SU-DHL-6 (cell line): ENCODE data around the gene ASPHD1.
"Not testable (repeated sequence)": the region's sequence is repeated elsewhere in the genome, so short reads cannot be mapped to it uniquely, and the experiment has no call there.

Experiments used
- H2AFZ ChIP-seq: fragments of 200-600 bp; sonication (generic); 2 replicates; pipeline ENCODE4 v1.6.1; 2014; ENCODE audit warnings: low read depth, mild to moderate bottlenecking, moderate library complexity, mixed read lengths, antibody characterized with exemption, low read length; ENCODE audit not compliant: severe bottlenecking
- H3F3A ChIP-seq: fragments of 200-600 bp; shearing (Covaris generic); 2 replicates; pipeline ENCODE4 v1.6.0; 2016; ENCODE audit warnings: antibody characterized with exemption, mild to moderate bottlenecking; ENCODE audit not compliant: insufficient read depth
- H3K27ac ChIP-seq: fragments of 200-600 bp; sonication (generic); 2 replicates; pipeline ENCODE4 v1.5.1; 2016; ENCODE audit warnings: low read depth, mild to moderate bottlenecking, low read length, moderate library complexity, mixed read lengths
- H3K27me3 ChIP-seq: fragments of 200-600 bp; sonication (generic), shearing (Covaris generic); 2 replicates; pipeline ENCODE4 v1.6.0; 2014; ENCODE audit warnings: mild to moderate bottlenecking, low read length
- H3K36me3 ChIP-seq: fragments of 200-600 bp; sonication (generic); 2 replicates; pipeline ENCODE4 v1.6.1; 2014; ENCODE audit warnings: mild to moderate bottlenecking, low read length, mixed read lengths
- H3K4me2 ChIP-seq: fragments of 300-600, 200-600 bp; shearing (Covaris generic), sonication (generic); 2 replicates; pipeline ENCODE4 v1.6.0; 2014; ENCODE audit warnings: low read length, low read depth, mild to moderate bottlenecking; ENCODE audit not compliant: poor library complexity, severe bottlenecking
- H3K4me3 ChIP-seq: fragments of 200-600 bp; sonication (generic); 2 replicates; pipeline ENCODE4 v1.5.1; 2014; ENCODE audit warnings: antibody characterized with exemption, low read length, mild to moderate bottlenecking, mixed read lengths; ENCODE audit not compliant: insufficient read depth, poor library complexity, severe bottlenecking
- H3K79me2 ChIP-seq: fragments of 200-600 bp; sonication (generic); 2 replicates; pipeline ENCODE4 v1.6.1; 2014; ENCODE audit warnings: mild to moderate bottlenecking, low read length, moderate library complexity; ENCODE audit not compliant: insufficient read depth
- H3K9ac ChIP-seq: fragments of 200-600 bp; sonication (generic); 2 replicates; pipeline ENCODE4 v1.7.0; 2014; ENCODE audit warnings: mild to moderate bottlenecking, low read length
- H3K9me2 ChIP-seq: fragments of 200-600 bp; sonication (generic); replicated peaks from 2 replicates; pipeline ENCODE4 v1.6.1; 2014; ENCODE audit warnings: low read length; ENCODE audit not compliant: insufficient read depth
- H3K9me3 ChIP-seq: fragments of 200-600 bp; sonication (generic); 2 replicates; pipeline ENCODE4 v1.6.1; 2014; ENCODE audit warnings: low read length, mixed read lengths; ENCODE audit not compliant: insufficient read depth
- H4K20me1 ChIP-seq: fragments of 200-600 bp; sonication (generic); 2 replicates; pipeline ENCODE4 v1.6.1; 2014; ENCODE audit warnings: low read depth, mild to moderate bottlenecking, antibody characterized with exemption, low read length, moderate library complexity, mixed read lengths
- CTCF ChIP-seq: fragments of 200-600 bp; sonication (generic); IDR thresholded peaks from one replicate; pipeline ENCODE4 v1.5.1; 2017; ENCODE audit warnings: antibody characterized with exemption, mild to moderate bottlenecking, low read length, moderate library complexity; ENCODE audit not compliant: insufficient read depth, poor library complexity, severe bottlenecking
- EZH2phosphoT487 ChIP-seq: fragments of 200-600 bp; sonication (generic), shearing (Covaris generic); conservative IDR thresholded peaks from 2 replicates; pipeline ENCODE4 v1.6.1; 2018; ENCODE audit warnings: mild to moderate bottlenecking, antibody characterized with exemption, low read length, moderate library complexity, mixed read lengths

The ASPHD1 gene

DNA sequence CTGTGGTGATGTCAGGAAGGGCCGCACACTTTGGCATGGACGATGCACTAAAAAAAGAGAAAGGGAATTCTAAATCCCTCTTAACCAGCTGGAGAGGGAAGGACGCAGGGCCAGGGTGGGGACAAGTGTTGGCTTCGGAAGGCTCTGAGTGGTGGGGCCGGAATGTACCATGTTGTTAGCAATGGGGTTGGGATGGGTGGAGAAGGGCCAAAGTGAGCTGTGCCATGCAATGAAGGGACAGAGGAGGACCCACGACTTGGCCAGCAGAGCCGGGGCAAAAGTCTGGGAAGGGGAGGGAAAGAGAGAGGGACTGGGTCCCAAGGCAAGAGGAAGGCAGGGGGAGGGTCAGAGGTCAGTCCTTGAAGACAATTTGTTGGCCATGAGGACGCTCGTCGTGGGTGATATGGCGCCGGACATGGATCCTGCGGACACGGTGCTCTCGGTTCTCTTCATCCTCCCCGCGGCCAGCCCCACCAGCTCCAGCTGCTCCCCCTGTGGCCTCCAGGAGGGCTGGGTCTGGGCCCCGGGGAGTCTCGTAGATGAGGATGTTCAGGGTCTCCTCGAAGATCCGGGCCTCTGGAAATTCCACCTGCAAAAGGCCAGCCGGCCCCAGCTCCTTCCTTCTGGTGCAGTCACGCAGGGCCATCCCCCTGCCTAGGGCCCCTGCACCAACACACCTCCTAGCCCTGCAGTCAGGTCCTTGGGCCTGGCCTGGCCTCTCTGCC, 6.4 kb downstream of the ASPHD1 start:
- H3K27me3 ChIP-seq: no peaks in the 10 kb centered on the region
- no peaks in the 10 kb centered on the region for H3K79me2 ChIP-seq
- TF ChIP-seq CTCF: no peak
- no peak for TF ChIP-seq EZH2phosphoT487
- H3K4me3 ChIP-seq: no peak overlapping the region
- no peaks in the 10 kb centered on the region for H3K36me3 ChIP-seq
- H4K20me1 ChIP-seq: no peaks in the 10 kb centered on the region
- H3F3A ChIP-seq: no peaks in the 10 kb centered on the region
- no peak overlapping the region for H3K9ac ChIP-seq
- no peak overlapping the region for H3K27ac ChIP-seq
- no peak overlapping the region for H3K4me2 ChIP-seq
- H3K9me3 ChIP-seq: no peaks in the 10 kb centered on the region
- no peak overlapping the region for H2AFZ ChIP-seq
- no peaks in the 10 kb centered on the region for H3K9me2 ChIP-seq

DNA sequence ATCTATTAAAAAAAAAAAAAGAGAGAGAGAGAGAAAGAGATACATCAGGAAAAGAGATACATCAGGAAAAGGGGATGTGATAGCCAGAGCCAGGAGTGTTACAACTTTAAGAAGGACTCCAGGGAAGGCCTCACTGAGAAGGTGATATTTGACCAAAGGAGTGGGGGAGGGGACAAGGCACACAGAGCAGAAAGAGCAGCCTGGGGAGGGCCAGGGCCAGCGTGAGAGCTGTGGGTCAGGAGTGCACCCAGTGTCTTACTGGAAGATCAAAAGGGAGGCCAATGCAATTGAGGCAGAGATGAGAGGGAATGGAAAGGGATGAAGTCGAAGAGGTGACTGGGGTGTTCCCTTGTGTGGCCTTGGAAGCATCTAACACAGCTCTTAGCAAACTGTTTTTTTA, 7.7 kb downstream of the ASPHD1 start:
- Histone ChIP-seq H3K9ac (no peak overlapping the region), H3F3A (no peaks in the 10 kb centered on the region), H3K27ac (no peak overlapping the region), H4K20me1 (no peaks in the 10 kb centered on the region), H3K79me2 (no peaks in the 10 kb centered on the region), H3K9me2 (no peaks in the 10 kb centered on the region), H3K27me3 (no peaks in the 10 kb centered on the region), H2AFZ (no peak overlapping the region), H3K9me3 (no peaks in the 10 kb centered on the region), H3K36me3 (no peaks in the 10 kb centered on the region), H3K4me3 (no peak overlapping the region), H3K4me2 (no peak overlapping the region)
- TF ChIP-seq CTCF (no peak), EZH2phosphoT487 (no peak)

- H3K4me2 ChIP-seq: no peak overlapping the region
- H3K36me3 ChIP-seq: no peaks in the 10 kb centered on the region
- H3K27me3 ChIP-seq: no peaks in the 10 kb centered on the region
- no peak overlapping the region for H2AFZ ChIP-seq
- H3K4me3 ChIP-seq: no peak overlapping the region
- TF ChIP-seq EZH2phosphoT487: no peak
- H3K9ac ChIP-seq: no peak overlapping the region
- H3F3A ChIP-seq: no peaks in the 10 kb centered on the region
- H4K20me1 ChIP-seq: no peaks in the 10 kb centered on the region
- no peak overlapping the region for H3K27ac ChIP-seq
- no peaks in the 10 kb centered on the region for H3K9me2 ChIP-seq
- H3K9me3 ChIP-seq: no peaks in the 10 kb centered on the region
- H3K79me2 ChIP-seq: no peaks in the 10 kb centered on the region
Measured at GRCh38 chr16:29908719-29909220, 8.5 kb downstream of the ASPHD1 start.

- no peak overlapping the region for H3K9ac ChIP-seq
Measured at GRCh38 chr16:29909391-29909790, 9.1 kb downstream of the ASPHD1 start.

GRCh38 chr16:29909851-29910250, 9.6 kb downstream of the ASPHD1 start:
- not testable (repeated sequence) for H3K4me2 ChIP-seq, H3K27ac ChIP-seq, H3K36me3 ChIP-seq, H3K9me3 ChIP-seq, H3K4me3 ChIP-seq, H3K9ac ChIP-seq, H3K9me2 ChIP-seq, H3K27me3 ChIP-seq, H2AFZ ChIP-seq, H3K79me2 ChIP-seq, H3F3A ChIP-seq, H4K20me1 ChIP-seq

More at GRCh38 chr16:29909391-29909790, 9.1 kb downstream of the ASPHD1 start:
- no peak for TF ChIP-seq CTCF
- TF ChIP-seq EZH2phosphoT487: no peak
- H3K27me3 ChIP-seq: no peaks in the 10 kb centered on the region
- no peaks in the 10 kb centered on the region for H3F3A ChIP-seq
- H3K4me2 ChIP-seq: no peak overlapping the region
- H3K4me3 ChIP-seq: no peak overlapping the region
- H2AFZ ChIP-seq: no peak overlapping the region
- H4K20me1 ChIP-seq: no peaks in the 10 kb centered on the region
- H3K27ac ChIP-seq: no peak overlapping the region
- H3K79me2 ChIP-seq: no peaks in the 10 kb centered on the region
- H3K9me3 ChIP-seq: no peaks in the 10 kb centered on the region
- H3K36me3 ChIP-seq: no peaks in the 10 kb centered on the region
- H3K9me2 ChIP-seq: no peaks in the 10 kb centered on the region
